GM19043 (cell line): Measurements from ENCODE around the gene SPRR3.

Experiments
- ATAC-seq: cut with Tn5 transposase; IDR thresholded peaks from one replicate; pipeline ENCODE4 v1.9.1; 2021; ENCODE audit warnings: low read depth; ENCODE audit not compliant: unreplicated experiment

Gene SPRR3

GRCh38 chr1:153001382-153001781, at the start of gene SPRR3:
Gene SPRR3 (plus strand): TSS chr1:153001749. CDS start chr1:153003021, 1,272 bp downstream.
- ATAC-seq: no peak

- ATAC-seq: no peak
These were observed 47.8 kb upstream of the SPRR3 start for GRCh38 chr1:152953761-152954160.

- no peak for ATAC-seq
These were observed 47.1 kb upstream of the SPRR3 start for GRCh38 chr1:152954436-152954835.

- ATAC-seq: no peak
These were observed 44.0 kb upstream of the SPRR3 start for GRCh38 chr1:152957561-152957960.

- ATAC-seq: no peak
These were observed 42.3 kb upstream of the SPRR3 start for GRCh38 chr1:152959273-152959672.

- ATAC-seq: no peak
These were observed 41.6 kb upstream of the SPRR3 start for GRCh38 chr1:152959801-152960451.

GRCh38 chr1:152960452-152961044, 41.0 kb upstream of the SPRR3 start:
- ATAC-seq: no peak

GRCh38 chr1:152961226-152961891, 40.2 kb upstream of the SPRR3 start:
- no peak for ATAC-seq

DNA sequence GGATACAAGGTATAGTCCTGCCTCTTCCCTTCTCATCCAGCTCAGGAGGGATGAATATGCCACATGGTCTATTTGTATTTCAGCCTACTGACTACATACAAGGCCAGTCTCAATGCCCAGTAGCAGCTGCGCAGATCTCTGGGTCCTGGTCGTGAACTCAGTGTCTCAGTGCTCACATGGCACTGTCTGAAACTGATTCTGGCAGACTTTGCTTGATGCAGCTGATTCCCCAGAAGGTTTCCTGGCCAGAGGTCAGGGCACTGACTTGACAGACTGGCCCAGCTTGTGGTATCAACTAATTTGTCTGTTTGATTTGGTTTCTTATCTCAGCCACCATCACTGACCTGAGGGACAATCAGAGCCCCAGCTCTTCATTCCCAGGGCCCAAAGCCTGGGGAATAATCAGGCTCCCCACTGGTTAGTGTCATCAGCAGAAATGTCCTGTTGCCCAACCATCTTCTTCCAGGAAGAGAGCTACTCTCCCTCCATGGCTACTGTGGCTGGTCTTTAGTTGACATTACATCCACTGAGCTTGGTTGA, 38.6 kb upstream of the SPRR3 start:
- ATAC-seq: no peak

DNA sequence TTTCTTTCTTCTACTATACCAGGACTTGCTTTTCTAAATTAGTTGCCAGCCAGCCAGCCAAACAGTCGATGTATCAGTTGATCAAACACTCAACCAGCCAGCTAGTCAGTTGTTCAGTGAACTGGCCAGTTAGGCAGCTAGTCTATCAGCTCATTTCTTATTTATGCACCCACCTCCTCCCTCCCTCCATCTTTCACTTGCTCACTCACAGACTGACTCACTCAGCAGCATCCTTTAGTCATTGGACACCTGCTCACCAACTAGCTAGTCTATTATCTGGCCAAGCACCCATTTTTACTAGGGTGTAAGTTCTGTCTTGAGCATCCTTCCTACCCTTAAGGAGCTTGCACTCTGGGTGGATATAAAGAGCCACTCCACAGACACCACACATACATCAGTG, 37.0 kb upstream of the SPRR3 start:
- ATAC-seq: no peak

GRCh38 chr1:152965853-152966252, 35.7 kb upstream of the SPRR3 start:
- no peak for ATAC-seq

GRCh38 chr1:152967201-152967600, 34.3 kb upstream of the SPRR3 start:
- ATAC-seq: no peak

GRCh38 chr1:152968248-152968647, 33.3 kb upstream of the SPRR3 start:
- peak; percentile 68 for ATAC-seq

DNA sequence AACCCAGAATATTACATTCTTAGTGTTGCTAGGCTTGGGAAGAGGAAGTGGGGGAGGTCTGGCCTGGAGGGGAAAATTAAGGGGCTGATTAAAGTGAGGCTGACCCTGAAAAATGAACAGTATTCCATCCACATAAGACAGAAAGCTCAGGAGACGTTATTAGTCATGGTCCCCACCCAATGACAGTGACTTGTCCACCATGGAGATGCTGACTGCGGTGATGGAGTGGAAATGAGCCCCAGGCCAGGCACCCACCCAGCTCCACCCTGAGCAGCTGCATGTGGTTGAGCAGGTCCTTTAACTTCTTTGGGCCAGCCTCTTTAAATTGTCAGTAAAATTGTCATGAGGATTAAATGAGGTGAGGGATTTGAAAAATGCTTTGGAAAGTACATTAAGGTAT, 32.5 kb upstream of the SPRR3 start:
- no peak for ATAC-seq

GRCh38 chr1:152970495-152970894, 31.1 kb upstream of the SPRR3 start, which contains the start of gene SPRR4:
Gene SPRR4 (plus strand): TSS chr1:152970648. CDS start chr1:152971891, 1,243 bp downstream.
- no peak for ATAC-seq

GRCh38 chr1:152972196-152972886, 29.2 kb upstream of the SPRR3 start:
- no peak for ATAC-seq

GRCh38 chr1:152976688-152977087, 24.9 kb upstream of the SPRR3 start:
- ATAC-seq: no peak

GRCh38 chr1:152977614-152978013, 23.9 kb upstream of the SPRR3 start:
- no peak for ATAC-seq

DNA sequence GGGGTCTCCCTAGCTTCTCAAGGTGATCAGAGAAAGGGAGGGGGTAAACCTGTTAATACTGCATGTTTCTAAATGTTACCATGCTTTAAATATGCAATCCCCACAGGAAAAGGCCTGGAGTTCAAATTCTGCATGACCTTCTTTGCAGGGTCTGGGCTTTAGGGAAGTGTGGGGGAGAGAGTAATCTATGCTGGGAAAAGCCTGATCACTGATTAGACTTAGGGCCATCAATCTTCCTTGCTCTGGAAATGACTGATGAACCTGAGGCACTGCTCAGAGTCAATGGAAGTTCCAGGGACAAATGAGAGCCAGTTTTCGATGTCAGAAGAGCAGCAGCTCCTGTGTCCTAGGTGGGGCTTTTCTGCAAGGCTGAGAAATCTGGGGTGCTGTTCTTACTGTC, 20.9 kb upstream of the SPRR3 start:
- no peak for ATAC-seq

DNA sequence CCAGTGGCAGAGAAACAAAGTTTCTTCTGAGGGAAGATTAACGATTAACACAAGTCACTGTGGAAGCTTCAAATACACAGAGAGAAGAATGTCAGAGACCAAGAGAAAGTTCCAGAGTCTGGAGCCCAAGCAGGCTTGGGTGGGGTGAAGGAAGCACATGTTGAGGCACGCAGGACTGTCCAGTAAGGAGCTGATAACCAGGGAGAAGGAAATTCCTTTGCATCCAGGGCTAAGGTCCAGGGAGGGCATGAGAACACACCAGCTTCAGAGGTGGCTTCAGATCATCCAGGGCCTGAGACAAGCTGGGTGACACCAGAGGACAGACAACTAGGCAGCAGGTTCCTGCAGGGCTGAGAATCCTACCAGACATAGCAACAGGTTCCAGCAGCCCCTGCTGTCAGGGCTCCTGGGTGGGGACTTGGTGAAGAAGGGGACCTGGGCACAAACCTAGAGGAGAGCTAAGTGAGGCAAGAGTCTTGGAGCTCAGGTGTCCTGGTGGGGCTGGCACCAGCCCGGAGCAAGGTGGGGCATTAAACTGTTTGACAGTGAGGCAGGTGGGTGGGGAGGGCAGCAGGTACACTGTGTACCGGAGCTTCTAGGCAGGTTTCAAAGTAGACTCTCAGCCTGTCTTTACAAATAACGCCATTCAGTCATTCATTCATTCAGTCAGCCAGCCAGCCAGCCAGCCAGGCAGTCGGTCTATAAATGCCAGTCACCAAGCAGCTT, 20.2 kb upstream of the SPRR3 start:
- no peak for ATAC-seq
